Ascending aorta (tissue), 2 donors: ENCODE data around the gene DDX1. TPM values are rescaled to one million over a fixed set of nuclear protein-coding genes. Genes with fewer than 3 reads are reported as not detected.

Source experiments
- DNase-seq, 2 donors: peaks; one replicate each; pipeline ENCODE4 v3.0.0-alpha.2; 2019; ENCODE audit warnings: low spot score in 2 of 2
- H3K27ac ChIP-seq, 2 donors: fragments of 200-600 bp; sonication (generic); one replicate each; pipeline ENCODE4 v1.5.1; 2016 to 2017; ENCODE audit warnings: mild to moderate bottlenecking in 1 of 2
- H3K27me3 ChIP-seq: fragments of 200-600 bp; sonication (generic); one replicate; pipeline ENCODE4 v1.5.1; 2017
- H3K36me3 ChIP-seq, 2 donors: fragments of 200-600 bp; sonication (generic); one replicate each; pipeline ENCODE4 v1.5.1; 2016
- H3K4me1 ChIP-seq, 2 donors: fragments of 200-600 bp; sonication (generic); one replicate each; pipeline ENCODE4 v1.5.1; 2016 to 2017; ENCODE audit warnings: mild to moderate bottlenecking in 1 of 2
- H3K4me3 ChIP-seq, 2 donors: fragments of 200-600 bp; sonication (generic); one replicate each; pipeline ENCODE4 v1.5.1; 2016 to 2017; ENCODE audit warnings: mild to moderate bottlenecking in 1 of 2
- H3K9me3 ChIP-seq, 2 donors: fragments of 200-600 bp; sonication (generic); one replicate each; pipeline ENCODE4 v1.5.1; 2016
- intact Hi-C: fragments of 100-400 bp; cut with DNase I; formaldehyde crosslinking; loops from one replicate; pipeline ENCODE4 v1.15.1; 2023
- total RNA-seq: library from RNA; depleted of rRNA; stranded (reverse); fragments of >200 nt; gene quantifications from one replicate; pipeline ENCODE4 v1.1.0, GENCODE V29; 2016
- TF ChIP-seq, protein P1 (sequence below), 3 experiments: fragments of 200-600 bp in 2 of 3; fragments of 450-650 bp in 1 of 3; sonication (generic) in 2 of 3; IDR thresholded peaks; one replicate each; pipeline ENCODE4 v1.5.1; 2016 to 2019; ENCODE audit warnings: antibody characterized with exemption in 3 of 3, mild to moderate bottlenecking in 1 of 3, moderate library complexity in 1 of 3

Gene DDX1
- total RNA-seq, 1 donor from 2014 or later, result 21.5 TPM

DNA sequence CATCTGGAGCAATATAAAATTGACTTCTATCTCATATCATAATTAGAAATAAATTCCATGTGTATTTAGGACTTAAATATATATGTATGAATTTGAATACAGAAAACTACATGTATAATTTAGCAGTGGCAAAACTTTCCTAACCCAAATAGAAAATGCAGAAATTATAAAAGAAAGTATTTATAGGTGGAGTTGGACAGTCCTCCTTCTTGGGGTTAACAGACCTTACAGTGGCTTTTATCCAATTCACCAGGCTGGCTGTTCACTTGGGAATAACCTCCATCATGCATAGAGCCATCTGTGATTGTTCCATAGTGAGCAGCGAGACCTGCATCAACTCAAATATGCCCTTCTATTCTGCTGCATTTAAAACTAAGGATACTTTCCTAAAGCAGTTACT, 8.3 kb downstream of the DDX1 start:
- no peaks in the 10 kb centered on the region for H3K27me3 ChIP-seq
- intact Hi-C loops, result no loop called here
- peaks cover 81 to 96% of the 10 kb centered on the region in 2 donors for H3K36me3 ChIP-seq
- no peak overlapping the region for H3K4me3 ChIP-seq
- DNase-seq, result no peak
- TF ChIP-seq, protein P1, sequence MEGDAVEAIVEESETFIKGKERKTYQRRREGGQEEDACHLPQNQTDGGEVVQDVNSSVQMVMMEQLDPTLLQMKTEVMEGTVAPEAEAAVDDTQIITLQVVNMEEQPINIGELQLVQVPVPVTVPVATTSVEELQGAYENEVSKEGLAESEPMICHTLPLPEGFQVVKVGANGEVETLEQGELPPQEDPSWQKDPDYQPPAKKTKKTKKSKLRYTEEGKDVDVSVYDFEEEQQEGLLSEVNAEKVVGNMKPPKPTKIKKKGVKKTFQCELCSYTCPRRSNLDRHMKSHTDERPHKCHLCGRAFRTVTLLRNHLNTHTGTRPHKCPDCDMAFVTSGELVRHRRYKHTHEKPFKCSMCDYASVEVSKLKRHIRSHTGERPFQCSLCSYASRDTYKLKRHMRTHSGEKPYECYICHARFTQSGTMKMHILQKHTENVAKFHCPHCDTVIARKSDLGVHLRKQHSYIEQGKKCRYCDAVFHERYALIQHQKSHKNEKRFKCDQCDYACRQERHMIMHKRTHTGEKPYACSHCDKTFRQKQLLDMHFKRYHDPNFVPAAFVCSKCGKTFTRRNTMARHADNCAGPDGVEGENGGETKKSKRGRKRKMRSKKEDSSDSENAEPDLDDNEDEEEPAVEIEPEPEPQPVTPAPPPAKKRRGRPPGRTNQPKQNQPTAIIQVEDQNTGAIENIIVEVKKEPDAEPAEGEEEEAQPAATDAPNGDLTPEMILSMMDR (IDR thresholded peaks at IDR 0.05), result no peak
- H3K9me3 ChIP-seq, result no peaks in the 10 kb centered on the region
- H3K4me1 ChIP-seq, result no peaks in the 10 kb centered on the region
- H3K27ac ChIP-seq, result no peak overlapping the region

DNA sequence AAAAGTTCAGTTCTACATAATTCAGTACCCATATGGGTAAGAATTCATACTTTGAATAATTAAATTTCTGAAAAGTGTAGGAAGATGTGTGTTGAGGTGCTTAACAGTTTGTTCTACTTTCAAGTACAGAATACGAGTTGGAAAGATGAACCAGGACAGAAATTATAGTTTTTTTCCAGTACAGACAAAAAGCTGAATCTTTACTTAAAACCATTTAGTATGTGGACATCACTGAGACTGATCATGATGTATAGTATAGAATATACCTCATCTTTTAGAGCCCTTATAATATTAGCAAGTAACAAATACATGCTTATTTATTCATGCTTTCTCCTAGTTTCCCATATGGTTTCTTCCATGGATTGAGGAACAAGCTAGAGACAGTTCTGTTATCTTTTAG, 10.0 kb downstream of the DDX1 start:
- intact Hi-C loops, result no loop called here
- H3K4me1 ChIP-seq, result no peaks in the 10 kb centered on the region
- H3K4me3 ChIP-seq, result no peak overlapping the region
- H3K36me3 ChIP-seq, result peaks cover 87 to 99% of the 10 kb centered on the region in 2 donors
- no peaks in the 10 kb centered on the region for H3K9me3 ChIP-seq
- H3K27me3 ChIP-seq, result no peaks in the 10 kb centered on the region
- TF ChIP-seq, protein P1 (IDR thresholded peaks at IDR 0.05), result no peak
- H3K27ac ChIP-seq, result no peak overlapping the region
- no peak for DNase-seq

GRCh38 chr2:15602393-15602792, 10.7 kb downstream of the DDX1 start:
- H3K9me3 ChIP-seq, result no peaks in the 10 kb centered on the region
- H3K4me1 ChIP-seq, result no peaks in the 10 kb centered on the region
- peaks cover 84 to 99% of the 10 kb centered on the region in 2 donors for H3K36me3 ChIP-seq
- TF ChIP-seq, protein P1 (IDR thresholded peaks at IDR 0.05), result no peak
- no peaks in the 10 kb centered on the region for H3K27me3 ChIP-seq
- no peak for DNase-seq
- no peak overlapping the region for H3K27ac ChIP-seq
- no peak overlapping the region for H3K4me3 ChIP-seq
- intact Hi-C loops, result no loop called here

DNA sequence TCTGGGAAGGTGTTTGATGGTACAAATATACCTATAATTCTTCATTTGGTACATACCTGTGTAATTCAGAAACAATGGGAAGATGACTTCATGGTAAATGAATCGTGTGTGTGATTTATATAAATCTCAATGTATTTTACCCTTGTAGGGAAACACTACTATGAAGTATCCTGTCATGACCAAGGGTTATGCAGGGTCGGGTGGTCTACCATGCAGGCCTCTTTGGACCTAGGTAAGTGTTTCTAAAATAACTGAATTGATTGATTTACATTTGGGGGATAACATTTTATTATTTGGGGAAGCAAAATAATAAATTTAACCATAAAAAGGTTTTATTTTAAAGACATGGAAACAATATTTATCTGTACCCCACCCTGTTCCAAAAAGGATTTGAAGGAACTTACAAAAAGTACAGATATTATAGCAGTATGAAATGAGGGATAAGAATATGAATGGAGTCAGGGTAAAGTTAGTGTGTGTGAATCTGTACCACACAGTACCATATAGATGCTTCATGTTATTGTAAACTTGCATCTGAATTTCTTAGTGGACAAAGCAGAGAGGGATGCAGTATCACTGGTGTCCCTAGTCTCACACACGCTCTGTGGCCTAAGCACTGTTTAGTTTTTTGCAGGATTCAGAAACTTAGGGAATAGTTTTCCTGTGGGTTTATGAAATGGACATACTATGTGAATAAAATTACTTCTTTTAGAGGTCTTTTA, 11.5 kb downstream of the DDX1 start:
- H3K9me3 ChIP-seq, result no peaks in the 10 kb centered on the region
- H3K4me3 ChIP-seq, result no peak overlapping the region
- intact Hi-C loops, result no loop called here
- H3K4me1 ChIP-seq, result no peaks in the 10 kb centered on the region
- DNase-seq, result no peak
- peaks cover 86 to 99% of the 10 kb centered on the region in 2 donors for H3K36me3 ChIP-seq
- no peaks in the 10 kb centered on the region for H3K27me3 ChIP-seq
- TF ChIP-seq, protein P1 (IDR thresholded peaks at IDR 0.05), result no peak
- no peak overlapping the region for H3K27ac ChIP-seq

- intact Hi-C loops, result no loop called here
- Histone ChIP-seq H3K4me3 (no peak overlapping the region), H3K27ac (no peak overlapping the region), H3K9me3 (no peaks in the 10 kb centered on the region), H3K4me1 (no peaks in the 10 kb centered on the region), H3K27me3 (no peaks in the 10 kb centered on the region), H3K36me3 (peaks cover 91 to 97% of the 10 kb centered on the region in 2 donors)
- no peak for DNase-seq
- TF ChIP-seq, protein P1 (IDR thresholded peaks at IDR 0.05), result no peak
These were observed 12.3 kb downstream of the DDX1 start for GRCh38 chr2:15603948-15604347.
